GM19438 (cell line): ENCODE data around the gene FNDC1.
A peak's percentile ranks its signal among the peaks of the same experiment; 100 is the strongest.

Source experiments
- ATAC-seq: cut with Tn5 transposase; IDR thresholded peaks from one replicate; pipeline ENCODE4 v1.9.1; 2021; ENCODE audit warnings: low read depth; ENCODE audit not compliant: unreplicated experiment

The FNDC1 gene

GRCh38 chr6:159156089-159156488, 13.1 kb upstream of the FNDC1 start:
- ATAC-seq, result no peak

- no peak for ATAC-seq
Observed at GRCh38 chr6:159157431-159157830, 11.8 kb upstream of the FNDC1 start.

- ATAC-seq, result no peak
Observed at GRCh38 chr6:159161839-159162238, 7.4 kb upstream of the FNDC1 start.

GRCh38 chr6:159163901-159164370, 5.3 kb upstream of the FNDC1 start:
- ATAC-seq, result no peak

- ATAC-seq, result no peak
Observed at GRCh38 chr6:159168536-159169192, 536 bp upstream of the FNDC1 start.

GRCh38 chr6:159169557-159170332, 545 bp downstream of the FNDC1 start:
- peak; percentile 26 for ATAC-seq

GRCh38 chr6:159170333-159170672, 1.1 kb downstream of the FNDC1 start:
- ATAC-seq, result no peak

GRCh38 chr6:159170999-159171712, 2.0 kb downstream of the FNDC1 start:
- ATAC-seq, result no peak

GRCh38 chr6:159172091-159172491, 2.9 kb downstream of the FNDC1 start:
- no peak for ATAC-seq

- ATAC-seq, result peak; percentile 86
Observed at GRCh38 chr6:159174263-159174969, 5.2 kb downstream of the FNDC1 start.

GRCh38 chr6:159176913-159177312, 7.7 kb downstream of the FNDC1 start:
- ATAC-seq, result no peak

- ATAC-seq, result no peak
Observed at GRCh38 chr6:159178847-159179246, 9.6 kb downstream of the FNDC1 start.

GRCh38 chr6:159180001-159180400, 10.8 kb downstream of the FNDC1 start:
- ATAC-seq, result no peak

- ATAC-seq, result no peak
Observed at GRCh38 chr6:159181914-159182313, 12.7 kb downstream of the FNDC1 start.

GRCh38 chr6:159184559-159184958, 15.4 kb downstream of the FNDC1 start:
- no peak for ATAC-seq

GRCh38 chr6:159190460-159190859, 21.3 kb downstream of the FNDC1 start:
- ATAC-seq, result no peak

GRCh38 chr6:159193923-159194322, 24.7 kb downstream of the FNDC1 start:
- no peak for ATAC-seq

- ATAC-seq, result no peak
Observed at GRCh38 chr6:159194421-159194820, 25.2 kb downstream of the FNDC1 start.

- no peak for ATAC-seq
Observed at GRCh38 chr6:159196430-159196975, 27.3 kb downstream of the FNDC1 start.

GRCh38 chr6:159197251-159197650, 28.1 kb downstream of the FNDC1 start:
- no peak for ATAC-seq

GRCh38 chr6:159201336-159201735, 32.1 kb downstream of the FNDC1 start:
- no peak for ATAC-seq
